ENCODE measurements around the gene SAMD8.

DNA sequence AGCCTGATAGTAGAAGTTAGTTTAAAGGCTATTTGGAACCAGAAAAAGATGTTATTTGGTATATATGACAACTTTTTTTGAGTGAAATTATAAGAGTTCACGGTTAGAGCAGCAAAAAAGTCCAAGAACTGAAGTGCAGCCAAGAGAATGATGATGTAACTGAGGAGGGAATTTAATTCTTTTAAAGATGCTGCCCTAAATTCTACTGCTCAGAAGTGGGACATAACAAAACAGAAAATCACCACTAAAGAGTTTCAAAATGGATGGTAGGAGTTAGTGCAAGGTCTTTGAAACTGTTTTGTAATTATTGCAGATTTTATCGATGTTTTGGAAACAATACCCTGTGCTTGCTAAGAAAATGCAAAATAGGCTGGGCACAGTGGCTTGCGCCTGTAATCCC is 6.5 kb downstream of the SAMD8 start:
- TF ChIP-seq, protein P1, sequence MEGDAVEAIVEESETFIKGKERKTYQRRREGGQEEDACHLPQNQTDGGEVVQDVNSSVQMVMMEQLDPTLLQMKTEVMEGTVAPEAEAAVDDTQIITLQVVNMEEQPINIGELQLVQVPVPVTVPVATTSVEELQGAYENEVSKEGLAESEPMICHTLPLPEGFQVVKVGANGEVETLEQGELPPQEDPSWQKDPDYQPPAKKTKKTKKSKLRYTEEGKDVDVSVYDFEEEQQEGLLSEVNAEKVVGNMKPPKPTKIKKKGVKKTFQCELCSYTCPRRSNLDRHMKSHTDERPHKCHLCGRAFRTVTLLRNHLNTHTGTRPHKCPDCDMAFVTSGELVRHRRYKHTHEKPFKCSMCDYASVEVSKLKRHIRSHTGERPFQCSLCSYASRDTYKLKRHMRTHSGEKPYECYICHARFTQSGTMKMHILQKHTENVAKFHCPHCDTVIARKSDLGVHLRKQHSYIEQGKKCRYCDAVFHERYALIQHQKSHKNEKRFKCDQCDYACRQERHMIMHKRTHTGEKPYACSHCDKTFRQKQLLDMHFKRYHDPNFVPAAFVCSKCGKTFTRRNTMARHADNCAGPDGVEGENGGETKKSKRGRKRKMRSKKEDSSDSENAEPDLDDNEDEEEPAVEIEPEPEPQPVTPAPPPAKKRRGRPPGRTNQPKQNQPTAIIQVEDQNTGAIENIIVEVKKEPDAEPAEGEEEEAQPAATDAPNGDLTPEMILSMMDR (IDR thresholded peaks at IDR 0.05) = no peak
- TF ChIP-seq POLR2A (IDR thresholded peaks at IDR 0.05) = no peak
